ENCODE data around the gene DENND1C.
A peak's percentile ranks its signal among the peaks of the same experiment; 100 is the strongest.

The DENND1C gene

DNA sequence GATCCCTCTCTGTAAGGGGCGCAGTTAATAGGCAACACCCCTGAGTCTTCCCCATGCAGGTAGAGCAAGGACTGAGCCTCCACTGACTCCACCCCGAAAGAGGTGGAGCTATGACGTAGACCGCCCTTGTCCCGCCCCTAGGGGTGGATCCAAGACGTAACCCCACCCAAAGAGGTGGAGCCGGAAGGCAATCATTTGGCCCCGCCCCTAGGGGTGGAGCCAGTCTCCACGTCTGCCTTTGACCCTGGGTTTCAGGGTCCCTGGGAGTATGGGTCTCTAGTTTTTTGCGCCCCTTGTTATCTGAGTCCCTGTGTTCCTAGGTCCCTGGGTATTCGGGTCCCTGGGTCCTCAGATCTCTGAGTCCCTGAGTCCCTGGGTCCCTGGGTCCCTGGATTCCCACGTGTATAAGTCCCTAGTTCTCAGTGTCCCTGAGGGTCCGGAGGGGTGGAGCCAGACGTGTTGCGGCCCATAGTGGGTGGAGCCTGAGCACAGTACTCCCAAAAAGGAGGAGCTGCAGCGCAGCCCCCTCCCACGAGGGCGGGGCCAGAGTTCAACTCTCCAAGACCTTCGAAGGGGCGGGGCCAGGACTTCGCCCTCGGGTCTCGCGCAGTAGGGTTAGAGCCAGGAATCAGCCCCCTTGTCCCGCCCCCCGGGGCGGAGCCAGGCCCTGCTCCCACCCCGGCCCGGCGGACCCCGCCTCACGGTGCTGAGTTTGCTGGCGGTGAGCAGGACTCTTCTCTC lies 5.3 kb downstream of the DENND1C start:
- Mint-ChIP-seq H3K4me3 (peak overlapping the region; percentile 74), H3K36me3 (ENCODE audit: low read depth) (no peaks in the 10 kb centered on the region), H3K4me1 (peaks cover 5% of the 10 kb centered on the region), H3K9me3 (no peaks in the 10 kb centered on the region), H3K27me3 (ENCODE audit: low read depth, poor library complexity) (peaks cover 64% of the 10 kb centered on the region), H3K27ac (no peak overlapping the region)
- DNase-seq: peak; percentile 99
- TF ChIP-seq, protein P1, sequence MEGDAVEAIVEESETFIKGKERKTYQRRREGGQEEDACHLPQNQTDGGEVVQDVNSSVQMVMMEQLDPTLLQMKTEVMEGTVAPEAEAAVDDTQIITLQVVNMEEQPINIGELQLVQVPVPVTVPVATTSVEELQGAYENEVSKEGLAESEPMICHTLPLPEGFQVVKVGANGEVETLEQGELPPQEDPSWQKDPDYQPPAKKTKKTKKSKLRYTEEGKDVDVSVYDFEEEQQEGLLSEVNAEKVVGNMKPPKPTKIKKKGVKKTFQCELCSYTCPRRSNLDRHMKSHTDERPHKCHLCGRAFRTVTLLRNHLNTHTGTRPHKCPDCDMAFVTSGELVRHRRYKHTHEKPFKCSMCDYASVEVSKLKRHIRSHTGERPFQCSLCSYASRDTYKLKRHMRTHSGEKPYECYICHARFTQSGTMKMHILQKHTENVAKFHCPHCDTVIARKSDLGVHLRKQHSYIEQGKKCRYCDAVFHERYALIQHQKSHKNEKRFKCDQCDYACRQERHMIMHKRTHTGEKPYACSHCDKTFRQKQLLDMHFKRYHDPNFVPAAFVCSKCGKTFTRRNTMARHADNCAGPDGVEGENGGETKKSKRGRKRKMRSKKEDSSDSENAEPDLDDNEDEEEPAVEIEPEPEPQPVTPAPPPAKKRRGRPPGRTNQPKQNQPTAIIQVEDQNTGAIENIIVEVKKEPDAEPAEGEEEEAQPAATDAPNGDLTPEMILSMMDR (IDR thresholded peaks at IDR 0.05): no peak

DNA sequence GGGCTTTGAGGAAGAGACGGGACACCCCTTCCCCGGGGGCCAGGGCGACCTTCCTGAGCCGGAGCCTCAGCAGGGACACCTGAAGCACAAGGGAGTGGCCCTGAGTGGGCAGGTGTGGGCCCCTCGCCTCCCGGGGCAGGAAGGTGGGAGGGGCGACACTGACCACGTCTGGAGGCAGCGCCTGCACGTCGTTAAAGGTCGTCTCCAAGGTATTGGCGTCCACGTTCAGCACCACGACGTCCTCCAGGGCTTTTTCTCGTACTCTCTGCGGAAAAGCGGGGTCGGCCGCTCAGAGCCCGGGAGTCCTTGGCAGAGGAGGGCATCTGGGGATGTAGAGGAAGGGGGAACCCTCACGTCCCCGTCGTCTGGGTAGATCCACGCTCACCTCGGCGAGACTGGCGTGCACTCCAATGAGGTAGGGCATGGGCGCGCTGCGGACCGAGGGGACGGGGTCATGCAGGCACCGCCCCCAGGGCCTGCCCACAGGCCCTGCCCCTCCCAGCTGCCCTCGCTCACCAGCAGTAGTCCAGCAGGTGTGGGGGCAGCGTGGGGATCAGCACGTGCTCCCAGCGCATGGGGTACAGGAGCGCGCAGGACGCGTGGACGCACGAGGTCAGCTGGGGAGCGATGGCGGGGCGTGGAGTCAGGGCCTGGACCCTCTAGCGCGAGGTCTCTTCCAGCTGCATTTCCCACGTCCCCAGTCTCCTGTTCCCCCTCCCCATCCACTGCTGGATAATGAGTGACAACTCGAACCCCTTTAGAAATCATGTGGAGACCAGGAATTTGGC lies 6.1 kb downstream of the DENND1C start:
- peak; percentile 31 for DNase-seq
- H3K9me3 Mint-ChIP-seq: no peaks in the 10 kb centered on the region
- TF ChIP-seq, protein P1 (IDR thresholded peaks at IDR 0.05): no peak
- H3K4me1 Mint-ChIP-seq: no peaks in the 10 kb centered on the region
- H3K4me3 Mint-ChIP-seq: peak overlapping the region; percentile 74
- peaks cover 60% of the 10 kb centered on the region for H3K27me3 Mint-ChIP-seq (ENCODE audit: low read depth, poor library complexity)
- no peaks in the 10 kb centered on the region for H3K36me3 Mint-ChIP-seq (ENCODE audit: low read depth)
- no peak overlapping the region for H3K27ac Mint-ChIP-seq

DNA sequence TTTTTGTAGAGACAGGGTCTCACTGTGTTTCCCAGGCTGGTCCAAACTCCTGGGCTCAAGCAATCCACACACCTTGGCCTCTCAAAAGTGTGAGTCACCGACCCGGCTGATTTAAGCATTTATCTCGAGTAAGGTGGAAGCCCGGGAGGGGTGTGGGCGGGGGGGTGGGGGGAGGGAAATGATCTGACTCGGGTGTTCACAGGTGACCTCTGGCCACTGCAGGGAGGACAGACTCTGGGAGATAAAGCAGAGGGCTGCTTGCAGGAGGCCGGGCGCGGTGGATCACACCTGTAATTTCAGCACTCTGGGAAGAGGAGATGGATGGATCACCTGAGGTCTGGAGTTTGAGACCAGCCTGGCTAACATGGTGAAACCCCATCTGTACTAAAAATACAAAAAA lies 7.9 kb downstream of the DENND1C start:
- TF ChIP-seq, protein P1 (IDR thresholded peaks at IDR 0.05): no peak
- no peak overlapping the region for H3K4me3 Mint-ChIP-seq
- no peak for DNase-seq
- H3K27me3 Mint-ChIP-seq (ENCODE audit: low read depth, poor library complexity): peaks cover 57% of the 10 kb centered on the region
- no peak overlapping the region for H3K27ac Mint-ChIP-seq
- H3K9me3 Mint-ChIP-seq: no peaks in the 10 kb centered on the region
- H3K36me3 Mint-ChIP-seq (ENCODE audit: low read depth): no peaks in the 10 kb centered on the region
- H3K4me1 Mint-ChIP-seq: peaks cover 10% of the 10 kb centered on the region

DNA sequence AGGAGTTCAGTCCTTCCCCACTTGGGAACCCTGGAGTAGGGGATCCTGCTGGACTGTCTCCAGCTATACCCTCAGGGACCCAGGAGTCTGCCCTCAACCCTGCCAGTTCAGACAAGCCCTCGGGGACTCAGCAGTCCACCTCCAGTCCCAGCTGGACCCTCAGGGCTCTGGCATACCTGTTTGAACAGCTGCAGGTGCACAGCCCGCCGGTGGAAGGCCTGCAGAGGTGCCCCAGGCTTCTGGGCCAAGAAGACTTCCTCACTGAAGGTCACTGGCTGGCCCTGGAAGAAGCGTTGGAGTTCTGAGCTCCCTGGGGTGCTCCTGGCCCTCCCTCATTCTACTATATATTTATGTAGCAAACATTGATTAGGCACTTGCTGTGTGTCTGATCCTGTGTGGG lies 8.9 kb downstream of the DENND1C start:
- H3K9me3 Mint-ChIP-seq: no peaks in the 10 kb centered on the region
- no peak for DNase-seq
- peaks cover 66% of the 10 kb centered on the region for H3K27me3 Mint-ChIP-seq (ENCODE audit: low read depth, poor library complexity)
- no peak overlapping the region for H3K4me3 Mint-ChIP-seq
- no peaks in the 10 kb centered on the region for H3K36me3 Mint-ChIP-seq (ENCODE audit: low read depth)
- TF ChIP-seq, protein P1 (IDR thresholded peaks at IDR 0.05): no peak
- no peak overlapping the region for H3K27ac Mint-ChIP-seq
- H3K4me1 Mint-ChIP-seq: peaks cover 10% of the 10 kb centered on the region

DNA sequence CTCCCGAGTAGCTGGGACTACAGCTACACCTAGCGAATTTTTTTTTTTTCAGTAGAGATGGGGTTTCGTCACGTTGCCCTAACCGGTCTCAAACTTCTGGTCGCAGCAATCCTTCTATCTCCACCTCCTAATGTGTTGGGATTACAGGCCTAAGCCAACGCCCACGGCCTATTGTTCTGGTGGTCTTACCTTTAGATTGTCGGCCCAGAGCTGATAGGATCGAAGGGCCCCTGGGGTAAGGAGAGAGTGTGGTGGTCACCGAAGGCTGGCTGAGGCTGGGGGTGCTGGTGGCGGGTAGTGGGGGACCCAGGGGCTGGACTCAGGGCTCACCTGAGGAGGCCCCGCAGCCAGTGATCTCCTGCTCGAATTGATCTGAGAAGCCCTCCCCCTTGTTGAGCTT lies 10.5 kb downstream of the DENND1C start:
- Mint-ChIP-seq H3K27ac (no peak overlapping the region), H3K27me3 (ENCODE audit: low read depth, poor library complexity) (peaks cover 69% of the 10 kb centered on the region), H3K9me3 (no peaks in the 10 kb centered on the region), H3K4me3 (no peak overlapping the region), H3K4me1 (peaks cover 10% of the 10 kb centered on the region), H3K36me3 (ENCODE audit: low read depth) (no peaks in the 10 kb centered on the region)
- TF ChIP-seq, protein P1 (IDR thresholded peaks at IDR 0.05): no peak
- DNase-seq: no peak
